Omental fat pad (tissue), 4 donors: ENCODE data around the gene PDLIM7. TPM values are rescaled to one million over a fixed set of nuclear protein-coding genes. Genes with fewer than 3 reads are reported as not detected.

Source experiments
- ATAC-seq: fragments of 150-250 bp; one replicate; pipeline ENCODE4 v1.9.1; 2016; ENCODE audit warnings: mild to moderate bottlenecking, moderate library complexity; ENCODE audit not compliant: low FRiP score
- DNase-seq: peaks from one replicate; pipeline ENCODE4 v3.0.0-alpha.2; 2019; ENCODE audit warnings: low spot score
- total RNA-seq, 4 donors: library from RNA; depleted of rRNA; stranded (reverse); fragments of >200 nt; gene quantifications; one replicate each; pipeline ENCODE4 v1.1.0, GENCODE V29; 2016
- TF ChIP-seq, protein P1 (sequence below), 3 donors: fragments of 450-650 bp; IDR thresholded peaks; one replicate each; pipeline ENCODE4 v1.5.1; 2016 to 2017; ENCODE audit warnings: antibody characterized with exemption in 3 of 3, mild to moderate bottlenecking in 3 of 3, moderate library complexity in 2 of 3

The PDLIM7 gene
- total RNA-seq, 4 donors from 2014 or later, result 20.0 to 63.2 (median 34.2) TPM

DNA sequence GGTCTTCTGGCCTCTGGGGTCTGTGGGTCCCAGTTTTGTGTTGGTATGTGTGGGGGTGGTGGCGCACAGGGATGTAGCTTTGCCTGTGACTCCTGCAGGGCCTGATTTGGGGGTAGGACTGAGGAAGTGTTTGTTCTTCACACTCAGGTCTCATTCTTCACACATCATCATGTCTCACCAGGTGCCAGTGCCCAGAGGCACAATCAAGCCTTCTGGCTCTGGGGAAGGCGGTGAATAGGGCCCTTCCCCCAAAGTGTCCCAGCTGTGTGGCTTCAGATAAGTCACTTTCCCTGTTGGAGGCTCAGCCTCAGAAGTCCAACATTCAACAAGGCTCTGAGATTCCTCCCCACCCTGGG lies 29.1 kb downstream of the PDLIM7 start:
- ATAC-seq, result no peak
- TF ChIP-seq, protein P1, sequence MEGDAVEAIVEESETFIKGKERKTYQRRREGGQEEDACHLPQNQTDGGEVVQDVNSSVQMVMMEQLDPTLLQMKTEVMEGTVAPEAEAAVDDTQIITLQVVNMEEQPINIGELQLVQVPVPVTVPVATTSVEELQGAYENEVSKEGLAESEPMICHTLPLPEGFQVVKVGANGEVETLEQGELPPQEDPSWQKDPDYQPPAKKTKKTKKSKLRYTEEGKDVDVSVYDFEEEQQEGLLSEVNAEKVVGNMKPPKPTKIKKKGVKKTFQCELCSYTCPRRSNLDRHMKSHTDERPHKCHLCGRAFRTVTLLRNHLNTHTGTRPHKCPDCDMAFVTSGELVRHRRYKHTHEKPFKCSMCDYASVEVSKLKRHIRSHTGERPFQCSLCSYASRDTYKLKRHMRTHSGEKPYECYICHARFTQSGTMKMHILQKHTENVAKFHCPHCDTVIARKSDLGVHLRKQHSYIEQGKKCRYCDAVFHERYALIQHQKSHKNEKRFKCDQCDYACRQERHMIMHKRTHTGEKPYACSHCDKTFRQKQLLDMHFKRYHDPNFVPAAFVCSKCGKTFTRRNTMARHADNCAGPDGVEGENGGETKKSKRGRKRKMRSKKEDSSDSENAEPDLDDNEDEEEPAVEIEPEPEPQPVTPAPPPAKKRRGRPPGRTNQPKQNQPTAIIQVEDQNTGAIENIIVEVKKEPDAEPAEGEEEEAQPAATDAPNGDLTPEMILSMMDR (IDR thresholded peaks at IDR 0.05), result no peak
- no peak for DNase-seq

DNA sequence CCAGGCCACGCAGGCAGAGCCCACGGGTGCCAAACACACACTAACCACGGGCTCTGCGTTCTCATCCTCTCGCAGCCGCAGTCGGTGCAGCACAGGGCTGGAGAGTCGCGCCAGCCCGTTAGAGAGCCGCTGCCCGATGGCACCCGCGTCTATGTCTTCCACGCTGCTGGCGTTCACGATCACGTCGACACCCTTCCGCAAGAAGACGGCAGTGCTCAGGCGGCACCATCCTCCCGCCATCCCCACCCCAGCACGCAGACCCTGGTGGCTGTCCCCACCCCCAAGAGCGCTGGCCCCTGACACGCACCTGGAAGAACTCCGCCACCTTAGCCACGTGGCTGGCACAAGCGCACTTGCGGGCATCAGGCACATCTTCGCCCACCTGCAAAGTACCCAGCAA lies 30.0 kb downstream of the PDLIM7 start:
- TF ChIP-seq, protein P1 (IDR thresholded peaks at IDR 0.05), result no peak
- DNase-seq (no peak), ATAC-seq (no peak)

DNA sequence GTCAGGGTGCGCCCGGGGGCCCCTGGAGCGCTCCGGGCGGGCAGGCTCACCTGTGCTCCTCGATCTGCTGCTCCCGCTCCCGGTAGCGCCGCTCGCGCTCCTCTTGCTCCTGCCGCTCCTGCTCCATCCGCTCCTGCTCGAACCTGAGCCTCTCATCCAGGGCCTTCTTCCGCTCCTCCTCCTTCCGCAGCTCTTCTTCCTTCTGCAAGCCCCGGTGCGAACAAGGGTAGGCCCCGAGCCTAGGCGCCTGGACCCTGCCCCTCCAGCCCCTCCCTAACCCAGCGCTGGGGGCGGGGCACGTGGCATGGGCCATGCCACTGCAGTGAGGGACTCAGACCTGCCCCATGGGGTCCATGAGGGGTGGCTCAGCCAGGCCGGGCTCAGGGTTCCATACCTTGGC lies 30.5 kb downstream of the PDLIM7 start:
- TF ChIP-seq, protein P1 (IDR thresholded peaks at IDR 0.05), result no peak
- ATAC-seq (no peak), DNase-seq (no peak)

DNA sequence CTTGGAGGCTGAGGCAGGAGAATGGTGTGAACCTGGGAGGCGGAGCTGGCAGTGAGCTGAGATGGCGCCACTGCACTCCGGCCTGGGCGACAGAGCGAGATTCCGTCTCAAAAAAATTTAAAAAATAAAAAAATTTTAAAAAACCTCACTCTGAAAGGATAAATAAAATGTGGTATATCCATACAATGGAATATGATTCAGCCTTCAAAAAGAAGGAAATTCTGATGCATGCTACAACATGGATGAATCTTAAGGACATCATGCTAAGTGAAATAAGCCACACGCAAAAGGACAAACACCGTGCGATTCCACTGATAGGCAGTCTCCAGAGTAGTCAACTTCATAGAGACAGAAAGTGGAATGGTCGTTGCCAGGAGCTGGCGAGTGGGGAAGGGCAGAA lies 32.4 kb downstream of the PDLIM7 start:
- TF ChIP-seq, protein P1 (IDR thresholded peaks at IDR 0.05), result no peak
- ATAC-seq (no peak), DNase-seq (no peak)

DNA sequence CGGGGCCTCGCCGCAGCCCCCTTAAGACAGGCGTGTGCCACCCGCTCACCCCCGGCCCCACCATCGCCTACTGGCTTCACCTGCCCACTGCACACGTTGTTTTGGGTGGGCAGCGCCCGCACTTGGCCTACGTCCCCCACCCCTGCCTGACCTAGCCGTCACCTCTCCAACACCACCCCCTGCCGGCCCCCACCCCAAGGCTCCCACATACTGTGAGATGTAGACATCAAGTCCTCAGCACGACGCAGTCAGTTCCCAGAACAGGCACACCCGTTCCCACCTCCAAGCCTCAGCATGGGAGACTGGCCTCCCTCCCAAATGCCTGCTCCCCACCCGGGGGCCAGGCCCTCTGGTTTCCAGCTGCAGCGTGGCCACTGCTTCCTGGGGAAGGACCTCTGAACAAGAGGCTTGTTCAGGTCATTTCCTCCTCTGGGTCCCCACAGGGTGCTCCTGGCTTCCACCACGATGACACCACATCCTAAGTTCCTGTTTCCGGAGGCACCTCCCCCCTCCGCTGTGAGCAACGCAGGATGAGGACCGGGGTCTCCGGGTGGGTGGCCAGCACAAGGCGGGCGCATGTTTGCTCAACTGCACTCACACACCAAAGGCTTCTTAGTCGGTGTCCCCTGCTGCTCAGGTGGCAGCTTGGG lies 35.3 kb downstream of the PDLIM7 start:
- DNase-seq, result no peak
- no peak for ATAC-seq
- TF ChIP-seq, protein P1 (IDR thresholded peaks at IDR 0.05), result no peak

DNA sequence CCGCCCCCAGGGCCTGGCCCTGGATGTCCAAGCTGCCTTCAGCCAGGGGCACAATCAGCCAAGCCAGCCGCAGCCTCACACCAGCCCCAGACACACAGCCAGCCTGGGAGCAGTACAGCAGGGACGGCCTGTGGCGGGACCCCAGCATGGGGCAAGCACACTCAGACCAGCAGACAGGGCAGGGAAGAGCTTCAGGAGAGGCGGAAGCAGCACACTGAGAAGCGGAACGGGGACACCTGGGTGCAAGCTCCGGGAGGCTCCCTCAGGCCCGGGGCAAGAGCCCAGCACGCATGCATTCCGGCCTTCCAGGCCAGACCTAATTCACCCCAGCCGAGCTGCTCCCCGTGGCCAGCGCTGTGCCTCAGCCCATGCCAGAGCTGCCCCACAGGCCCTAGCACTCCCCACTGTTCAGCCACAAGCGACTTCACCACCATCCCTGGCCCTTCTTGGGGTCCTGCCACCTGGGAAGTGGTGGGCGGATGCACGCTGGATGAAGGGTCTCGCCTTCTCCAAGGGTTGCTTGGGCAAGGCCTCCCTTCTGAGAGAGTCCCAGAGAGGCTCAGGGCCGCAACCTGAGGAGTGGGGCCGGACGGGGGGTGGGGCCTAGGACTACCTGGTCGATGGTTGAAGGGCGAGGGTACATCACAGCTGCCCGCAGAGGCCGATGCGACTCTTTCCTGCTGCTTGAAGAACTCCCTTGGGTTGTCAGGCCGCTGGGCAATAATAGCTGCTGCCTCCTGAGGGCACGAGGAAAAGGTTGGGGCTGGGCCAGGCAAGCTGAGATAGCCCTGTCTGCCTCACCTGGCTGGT lies 37.4 kb downstream of the PDLIM7 start:
- TF ChIP-seq, protein P1 (IDR thresholded peaks at IDR 0.05), result no peak
- no peak for ATAC-seq
- no peak for DNase-seq

DNA sequence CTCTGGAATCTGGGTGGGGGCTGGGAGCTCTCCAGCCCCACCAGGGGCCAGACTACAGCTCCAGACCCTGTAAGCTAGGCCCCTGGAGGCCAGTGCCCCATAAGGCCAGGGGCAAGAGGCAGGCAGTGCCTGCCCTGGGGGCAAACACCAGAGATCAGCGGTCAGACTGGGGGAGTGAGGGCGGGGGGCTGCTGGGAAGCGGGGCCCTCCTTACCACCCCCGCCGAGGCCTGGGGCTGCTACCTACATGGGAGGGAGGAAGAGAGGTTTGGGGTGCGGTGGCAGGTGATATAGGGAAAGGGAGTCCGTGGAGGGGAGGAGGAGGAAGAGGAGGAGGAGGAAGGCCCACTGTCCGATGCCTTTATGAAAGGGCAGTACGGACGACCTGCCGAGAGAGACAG lies 38.0 kb downstream of the PDLIM7 start:
- DNase-seq, result no peak
- ATAC-seq, result no peak
- TF ChIP-seq, protein P1 (IDR thresholded peaks at IDR 0.05), result no peak
